Stomach (tissue), 4 donors: ENCODE data around the gene PRKG1.

ENCODE experiments used
- EP300 ChIP-seq: sonication (generic); formaldehyde crosslinking; IDR thresholded peaks from one replicate; pipeline ENCODE4 v1.6.1; 2017; ENCODE audit warnings: antibody characterized with exemption
- POLR2A ChIP-seq, 4 donors: fragments of 450-650 bp; IDR thresholded peaks; one replicate each; pipeline ENCODE4 v1.6.1; 2016; ENCODE audit warnings: antibody characterized with exemption in 4 of 4, control low read depth in 2 of 4, mild to moderate bottlenecking in 1 of 4, moderate library complexity in 1 of 4
- POLR2AphosphoS5 ChIP-seq, 3 donors: sonication (generic); formaldehyde crosslinking; IDR thresholded peaks; one replicate each; pipeline ENCODE4 v1.6.1; 2016; ENCODE audit warnings: antibody characterized with exemption in 3 of 3
- TF ChIP-seq, protein P1 (sequence below), 7 experiments: fragments of 450-650 bp in 4 of 7; fragments of 200-600 bp in 3 of 7; sonication (generic) in 3 of 7; IDR thresholded peaks; one replicate each; pipeline ENCODE4 v1.5.1; 2016 to 2019; ENCODE audit warnings: antibody characterized with exemption in 7 of 7, control low read depth in 2 of 7, mild to moderate bottlenecking in 1 of 7

DNA sequence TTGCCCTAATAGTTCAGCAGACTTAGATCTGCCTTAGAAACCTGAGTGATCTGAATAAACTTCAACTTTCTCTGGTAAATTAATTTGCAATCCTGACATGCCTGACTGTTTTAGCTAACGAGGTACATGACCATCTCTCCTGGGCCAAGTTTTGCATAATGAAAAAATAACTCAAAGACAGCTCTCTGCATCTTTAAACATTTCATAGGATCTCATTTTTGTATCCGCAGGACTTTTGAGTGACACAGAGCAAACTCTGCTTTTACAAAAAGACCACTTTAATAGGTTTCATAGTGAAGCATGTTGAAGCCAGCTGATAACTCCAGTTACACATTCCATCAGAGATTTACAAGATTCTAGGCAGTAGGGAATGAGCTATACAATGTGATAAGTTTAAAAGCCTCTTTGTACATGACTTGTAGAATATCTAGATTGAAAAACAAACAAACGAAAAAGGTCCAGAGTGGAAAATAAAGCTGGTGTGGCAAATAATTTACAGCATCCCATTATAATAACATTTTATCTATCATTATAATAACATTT lies 2.1 kb downstream of the PRKG1 start:
- TF ChIP-seq, protein P1, sequence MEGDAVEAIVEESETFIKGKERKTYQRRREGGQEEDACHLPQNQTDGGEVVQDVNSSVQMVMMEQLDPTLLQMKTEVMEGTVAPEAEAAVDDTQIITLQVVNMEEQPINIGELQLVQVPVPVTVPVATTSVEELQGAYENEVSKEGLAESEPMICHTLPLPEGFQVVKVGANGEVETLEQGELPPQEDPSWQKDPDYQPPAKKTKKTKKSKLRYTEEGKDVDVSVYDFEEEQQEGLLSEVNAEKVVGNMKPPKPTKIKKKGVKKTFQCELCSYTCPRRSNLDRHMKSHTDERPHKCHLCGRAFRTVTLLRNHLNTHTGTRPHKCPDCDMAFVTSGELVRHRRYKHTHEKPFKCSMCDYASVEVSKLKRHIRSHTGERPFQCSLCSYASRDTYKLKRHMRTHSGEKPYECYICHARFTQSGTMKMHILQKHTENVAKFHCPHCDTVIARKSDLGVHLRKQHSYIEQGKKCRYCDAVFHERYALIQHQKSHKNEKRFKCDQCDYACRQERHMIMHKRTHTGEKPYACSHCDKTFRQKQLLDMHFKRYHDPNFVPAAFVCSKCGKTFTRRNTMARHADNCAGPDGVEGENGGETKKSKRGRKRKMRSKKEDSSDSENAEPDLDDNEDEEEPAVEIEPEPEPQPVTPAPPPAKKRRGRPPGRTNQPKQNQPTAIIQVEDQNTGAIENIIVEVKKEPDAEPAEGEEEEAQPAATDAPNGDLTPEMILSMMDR (IDR thresholded peaks at IDR 0.05) = no peak
- TF ChIP-seq EP300 (no peak), POLR2AphosphoS5 (IDR thresholded peaks at IDR 0.05) (no peak), POLR2A (IDR thresholded peaks at IDR 0.05) (no peak)
